Astrocyte of the hippocampus (primary cell): ENCODE data around the gene LSMEM2.
A peak's percentile ranks its signal among the peaks of the same experiment; 100 is the strongest.
"Not testable (repeated sequence)": the region's sequence is repeated elsewhere in the genome, so short reads cannot be mapped to it uniquely, and the experiment has no call there.

Experiments used
- DNase-seq: peaks from one replicate; pipeline ENCODE4 v3.0.0; 2011; ENCODE audit warnings: low read depth, low spot score

The LSMEM2 gene

GRCh38 chr3:50298836-50299637 is 20.1 kb downstream of the LSMEM2 start, which contains the start of the genes HYAL3 and NAA80:
HYAL3 (minus strand) TSS chr3:50299405; CDS start chr3:50295602, 3,803 bp downstream.
NAA80 (minus strand) TSS chr3:50299405; CDS start chr3:50297463, 1,942 bp downstream.
- DNase-seq: peak; percentile 100

GRCh38 chr3:50299638-50299928 is 20.7 kb downstream of the LSMEM2 start:
- DNase-seq: no peak

GRCh38 chr3:50299929-50300680 is 21.2 kb downstream of the LSMEM2 start:
- DNase-seq: no peak

DNA sequence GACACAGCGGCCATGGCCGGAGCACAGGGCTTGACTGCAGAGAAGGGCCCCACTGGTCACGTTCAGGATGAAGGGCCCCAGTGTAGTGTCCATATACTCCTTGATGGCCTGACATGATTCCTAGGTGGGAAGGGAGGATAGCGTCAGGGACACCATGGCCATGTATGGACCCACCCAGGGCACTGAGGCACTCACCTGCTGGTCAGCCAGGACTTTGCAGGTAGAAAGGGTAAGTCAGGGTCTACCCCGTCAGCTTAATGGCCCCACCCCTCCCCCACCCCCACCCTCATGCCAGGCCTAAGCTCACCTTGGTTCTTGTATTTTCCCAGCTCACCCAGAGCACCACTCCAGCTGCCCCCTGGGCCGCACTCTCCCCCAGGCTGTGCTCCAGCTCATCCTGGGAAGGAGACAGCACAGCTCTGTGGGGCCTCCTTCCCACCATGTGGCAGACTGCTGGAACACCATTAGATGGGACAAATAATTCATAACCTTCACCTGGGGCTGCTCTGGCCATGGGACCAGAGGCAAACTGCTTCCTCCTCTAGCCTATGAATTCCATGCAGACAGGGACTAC is 21.9 kb downstream of the LSMEM2 start:
- no peak for DNase-seq

GRCh38 chr3:50302095-50303012 is 23.5 kb downstream of the LSMEM2 start:
- no peak for DNase-seq

GRCh38 chr3:50303013-50303815 is 24.3 kb downstream of the LSMEM2 start, which contains the start of gene HYAL1:
HYAL1 (minus strand) TSS chr3:50303574; CDS start chr3:50302956, 618 bp downstream.
- DNase-seq: no peak

GRCh38 chr3:50304601-50305000 is 25.7 kb downstream of the LSMEM2 start:
- peak; percentile 54 for DNase-seq

DNA sequence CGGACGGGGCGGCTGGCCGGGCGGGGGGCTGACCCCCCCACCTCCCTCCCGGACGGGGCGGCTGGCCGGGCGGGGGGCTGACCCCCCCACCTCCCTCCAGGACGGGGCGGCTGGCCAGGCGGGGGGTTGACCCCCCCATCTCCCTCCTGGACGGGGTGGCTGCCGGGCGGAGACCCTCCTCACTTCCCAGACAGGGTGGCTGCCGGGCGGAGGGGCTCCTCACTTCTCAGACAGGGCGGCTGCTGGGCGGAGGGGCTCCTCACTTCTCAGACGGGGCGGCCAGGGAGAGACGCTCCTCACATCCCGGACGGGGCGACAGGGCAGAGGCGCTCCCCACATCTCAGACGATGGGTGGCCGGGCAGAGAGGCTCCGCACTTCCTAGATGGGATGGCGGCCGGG is 33.2 kb downstream of the LSMEM2 start:
- not testable (repeated sequence) for DNase-seq

GRCh38 chr3:50314342-50314741 is 35.5 kb downstream of the LSMEM2 start:
- DNase-seq: no peak

GRCh38 chr3:50314816-50315215 is 35.9 kb downstream of the LSMEM2 start:
- DNase-seq: no peak

DNA sequence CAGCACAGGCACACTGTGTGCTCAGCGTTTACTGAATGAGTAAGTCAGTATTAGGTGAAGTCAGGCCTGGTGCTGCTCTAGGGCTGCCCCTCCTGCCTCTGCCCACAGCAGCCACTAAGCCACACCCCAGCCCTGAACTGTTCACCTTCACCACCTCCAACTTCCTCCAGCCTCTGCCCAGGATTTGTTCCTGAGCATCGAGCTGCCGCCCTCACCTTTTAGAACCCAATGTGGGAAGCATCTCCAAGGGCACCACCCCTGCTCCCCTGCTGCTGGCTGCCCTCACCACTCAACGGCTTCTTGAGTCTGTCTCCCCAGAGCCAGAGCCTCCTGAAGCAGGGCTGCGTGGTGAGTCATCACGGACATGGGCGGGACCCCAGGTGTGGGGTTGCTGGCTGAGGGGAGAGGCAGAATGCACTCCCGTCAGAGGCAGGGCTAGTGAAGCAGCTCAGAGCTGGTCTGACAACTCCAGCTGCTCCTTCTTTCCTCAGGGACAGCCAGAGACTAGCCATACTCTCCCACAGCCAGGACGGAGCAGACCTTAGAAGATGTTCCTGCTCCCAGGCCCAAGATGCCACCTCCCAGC is 37.9 kb downstream of the LSMEM2 start:
- DNase-seq: peak; percentile 70

DNA sequence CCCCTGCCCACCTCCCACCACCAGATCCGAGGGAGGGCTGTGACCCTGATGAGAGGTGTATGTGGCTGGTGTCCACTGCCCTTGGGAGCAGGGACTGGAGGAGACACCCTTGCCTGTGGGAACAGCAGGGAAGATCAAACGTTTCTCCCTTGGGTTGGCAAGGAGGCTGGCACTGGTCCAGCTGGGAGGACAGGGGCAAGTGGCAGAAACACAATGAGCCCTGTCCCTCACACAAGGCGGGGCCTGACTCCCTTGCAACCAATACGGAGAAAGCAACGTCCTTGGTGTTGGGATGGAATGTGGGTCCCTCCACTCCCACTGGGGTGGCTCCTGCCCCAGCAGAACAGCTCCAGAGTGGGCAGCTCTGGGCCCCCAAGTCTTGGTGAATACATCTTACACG is 38.4 kb downstream of the LSMEM2 start:
- DNase-seq: no peak

DNA sequence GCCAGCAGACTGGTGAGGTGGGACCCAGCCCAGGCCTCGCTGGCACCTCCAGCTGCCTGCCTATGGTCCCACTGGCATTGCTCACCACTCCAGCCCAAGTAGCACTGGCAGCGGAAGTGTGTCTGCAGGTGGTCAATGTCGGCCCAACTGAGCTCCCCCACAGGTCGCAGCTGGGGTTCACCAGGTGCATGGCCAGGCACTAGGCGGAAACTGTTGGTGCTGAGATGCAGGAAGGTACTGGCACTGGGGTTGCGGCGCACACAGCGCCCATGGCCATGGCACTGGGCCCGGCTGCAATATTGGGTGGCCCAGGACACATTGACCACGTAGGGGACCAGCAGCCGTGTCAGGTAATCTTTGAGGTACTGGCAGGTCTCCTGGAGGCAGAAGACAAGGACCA is 39.3 kb downstream of the LSMEM2 start:
- no peak for DNase-seq

DNA sequence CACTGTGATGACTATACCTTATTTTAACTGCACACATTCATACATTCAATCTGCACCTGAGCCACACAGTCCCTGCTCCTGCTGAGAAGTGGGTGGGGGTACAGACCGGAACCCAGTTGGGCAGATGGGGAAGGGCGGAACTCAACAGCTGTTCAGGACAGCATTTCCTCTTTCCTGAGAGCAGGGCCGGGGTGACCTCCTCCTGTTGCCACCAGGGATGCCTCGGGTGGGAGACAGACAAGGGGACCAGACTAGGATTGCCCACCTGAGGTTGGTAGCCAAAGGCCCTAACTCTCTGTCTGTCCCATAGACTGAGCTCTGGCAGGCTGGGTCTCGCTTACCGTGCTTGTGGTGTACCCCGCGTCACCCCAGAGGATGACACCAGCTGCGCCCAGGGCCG is 39.7 kb downstream of the LSMEM2 start:
- no peak for DNase-seq

GRCh38 chr3:50319181-50319893 is 40.5 kb downstream of the LSMEM2 start:
- DNase-seq: no peak

DNA sequence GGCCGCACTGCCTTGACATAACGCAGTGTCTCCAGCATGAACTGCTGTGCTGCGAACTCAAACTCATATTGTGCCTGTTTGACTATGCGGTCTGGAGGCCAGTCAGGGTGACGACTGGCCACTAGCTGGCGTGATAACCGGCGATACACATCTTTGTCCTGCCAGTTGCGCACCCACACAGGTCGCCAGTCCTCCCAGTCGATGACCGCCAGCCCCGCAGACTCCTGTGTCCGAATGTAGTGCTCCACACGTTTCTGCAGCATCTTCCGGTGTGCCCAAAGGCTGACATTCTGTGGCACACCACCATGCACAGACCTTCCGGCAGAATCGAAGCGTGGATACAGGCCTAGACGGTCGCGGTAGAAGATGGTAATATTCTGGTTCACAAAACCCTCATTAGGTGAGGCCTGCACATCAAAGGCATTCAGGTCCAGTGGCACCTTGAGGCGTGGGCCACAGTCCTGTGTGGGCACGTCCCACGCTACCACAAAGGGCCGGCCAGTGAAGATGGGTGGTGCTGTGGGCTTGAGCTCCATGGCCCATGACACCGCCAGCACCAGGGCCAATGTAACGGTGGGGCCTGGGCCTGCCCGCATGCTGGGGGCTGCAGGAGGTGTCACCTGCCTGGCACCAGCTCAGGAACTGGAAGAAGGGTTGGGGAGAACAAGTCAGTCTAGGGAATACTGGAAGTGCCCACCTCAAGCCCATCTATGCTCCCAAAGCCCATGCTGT is 41.2 kb downstream of the LSMEM2 start:
- DNase-seq: no peak

DNA sequence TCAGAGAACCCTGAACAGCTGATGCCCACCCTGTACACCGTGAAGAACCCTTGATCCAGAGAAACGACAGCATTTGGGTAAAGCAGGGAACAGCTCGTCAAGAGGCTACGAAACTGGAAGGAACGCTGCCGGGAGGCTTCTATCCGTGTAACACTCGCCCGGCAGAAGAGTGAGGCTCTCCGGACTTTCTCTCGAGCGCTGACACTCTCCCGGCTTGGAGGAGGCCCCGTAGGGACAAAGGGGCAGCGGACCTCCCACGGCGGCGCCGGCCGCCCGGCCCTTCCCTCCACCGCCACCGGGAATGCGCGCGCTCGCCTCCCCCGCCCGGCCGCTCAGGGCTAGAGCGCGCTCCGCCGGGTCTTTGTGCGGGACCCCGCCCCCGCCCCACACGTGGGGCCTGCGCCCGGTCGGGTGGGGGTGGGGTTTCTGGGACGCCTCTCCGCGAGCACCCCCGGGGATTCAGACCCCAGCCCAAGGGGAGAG is 42.0 kb downstream of the LSMEM2 start:
- peak; percentile 92 for DNase-seq

GRCh38 chr3:50321336-50322114 is 42.6 kb downstream of the LSMEM2 start:
- peak; percentile 96 for DNase-seq
